IMR-90 (cell line): Measurements from ENCODE around the gene IRAK1. TPM values are rescaled to one million over a fixed set of nuclear protein-coding genes. Genes with fewer than 3 reads are reported as not detected.

Experiments used
- ATAC-seq: fragments of 200-7000 bp; cut with Tn5 transposase; 2 replicates; pipeline ENCODE4 v1.9.1; 2020; ENCODE audit warnings: low read depth, mild to moderate bottlenecking, moderate library complexity
- BruUV-seq: library from RNA; stranded (reverse); fragments of 400-500 nt; replicated peaks from 2 replicates; lab custom pipeline; 2021; lab: Mats Ljungman, UMichigan
- CTCF ChIA-PET: fragments of 300-600 bp; formaldehyde crosslinking; extraction: SDS; loops from one replicate; lab custom pipeline; 2021; ENCODE audit warnings: antibody characterized with exemption; lab: Yijun Ruan, JAX
- POLR2A ChIA-PET: fragments of 300-600 bp; sonication (Branson Sonifier 250); formaldehyde crosslinking; loops from one replicate; lab custom pipeline; 2022; ENCODE audit warnings: antibody characterized with exemption; ENCODE audit not compliant: unreplicated experiment; lab: Charles Lee
- DNase-seq: peaks from one replicate; pipeline ENCODE4 v3.0.0; 2013
- H2AFZ ChIP-seq: replicated peaks from 2 replicates; pipeline ENCODE3; 2013; ENCODE audit warnings: low read length, mild to moderate bottlenecking; ENCODE audit not compliant: poor library complexity
- H2AK5ac ChIP-seq: 2 replicates; pipeline ENCODE4 v1.6.1; 2013; ENCODE audit warnings: low read depth, low read length, inconsistent platforms
- H2AK9ac ChIP-seq: replicated peaks from 2 replicates; pipeline ENCODE3; 2013; ENCODE audit warnings: mild to moderate bottlenecking, low read depth, low read length, moderate library complexity; ENCODE audit not compliant: poor library complexity
- H2BK120ac ChIP-seq: 2 replicates; pipeline ENCODE4 v1.6.1; 2013; ENCODE audit warnings: low read depth, low read length, inconsistent platforms
- H2BK15ac ChIP-seq: 3 replicates; pipeline ENCODE4 v1.6.1; 2013; ENCODE audit warnings: low read depth, low read length, inconsistent platforms
- H2BK20ac ChIP-seq: 2 replicates; pipeline ENCODE4 v1.6.1; 2013; ENCODE audit warnings: low read depth, mild to moderate bottlenecking, inconsistent platforms, low read length, moderate library complexity
- H2BK5ac ChIP-seq: 2 replicates; pipeline ENCODE4 v1.6.1; 2013; ENCODE audit warnings: mild to moderate bottlenecking, low read depth, low read length, inconsistent platforms; ENCODE audit not compliant: poor library complexity, severe bottlenecking
- H3K14ac ChIP-seq: replicated peaks from 2 replicates; pipeline ENCODE4 v1.6.1; 2013; ENCODE audit warnings: low read depth, low read length, inconsistent platforms
- H3K18ac ChIP-seq: 2 replicates; pipeline ENCODE4 v1.6.1; 2013; ENCODE audit warnings: low read depth, low read length, control low read depth
- H3K23ac ChIP-seq: 2 replicates; pipeline ENCODE4 v1.6.1; 2013; ENCODE audit warnings: low read depth, low read length, inconsistent platforms
- H3K27ac ChIP-seq: 2 replicates; pipeline ENCODE4 v1.5.1; 2013; ENCODE audit warnings: mild to moderate bottlenecking, control low read depth, low read length; ENCODE audit not compliant: insufficient read depth
- H3K27me3 ChIP-seq: 2 replicates; pipeline ENCODE4 v1.6.1; 2013; ENCODE audit warnings: low read length; ENCODE audit not compliant: control insufficient read depth, insufficient read depth
- H3K36me3 ChIP-seq: 2 replicates; pipeline ENCODE4 v1.6.1; 2013; ENCODE audit warnings: low read length, mixed read lengths; ENCODE audit not compliant: control insufficient read depth, insufficient read depth
- H3K4ac ChIP-seq: 2 replicates; pipeline ENCODE4 v1.6.1; 2013; ENCODE audit warnings: low read depth, low read length, inconsistent platforms
- H3K4me1 ChIP-seq: 2 replicates; pipeline ENCODE4 v1.6.1; 2013; ENCODE audit warnings: low read length, mixed read lengths; ENCODE audit not compliant: control insufficient read depth, insufficient read depth
- H3K4me2 ChIP-seq: 2 replicates; pipeline ENCODE4 v1.6.1; 2013; ENCODE audit warnings: low read depth, mild to moderate bottlenecking, control low read depth, low read length, moderate library complexity
- H3K4me3 ChIP-seq: 2 replicates; pipeline ENCODE4 v1.5.1; 2013; ENCODE audit warnings: low read depth, mild to moderate bottlenecking, control low read depth, low read length, moderate library complexity; ENCODE audit not compliant: insufficient read depth
- H3K56ac ChIP-seq: 2 replicates; pipeline ENCODE4 v1.6.1; 2013; ENCODE audit warnings: low read length, inconsistent platforms; ENCODE audit not compliant: insufficient read depth; ENCODE audit errors: extremely low read depth
- H3K79me1 ChIP-seq, 2 experiments: 2 replicates each; pipeline ENCODE4 v1.6.1; 2013; ENCODE audit warnings: low read length in 2 of 2, inconsistent platforms in 1 of 2, low read depth in 1 of 2
- H3K9ac ChIP-seq: 2 replicates; pipeline ENCODE4 v1.6.1; 2013; ENCODE audit warnings: low read depth, low read length, control low read depth
- H3K9me1 ChIP-seq: 2 replicates; pipeline ENCODE4 v1.6.1; 2013; ENCODE audit warnings: low read length, inconsistent platforms; ENCODE audit not compliant: insufficient read depth
- H3K9me3 ChIP-seq: 2 replicates; pipeline ENCODE4 v1.6.1; 2013; ENCODE audit warnings: low read length; ENCODE audit not compliant: control insufficient read depth, insufficient read depth
- H4K20me1 ChIP-seq: 2 replicates; pipeline ENCODE4 v1.6.1; 2013; ENCODE audit warnings: low read length, inconsistent platforms; ENCODE audit not compliant: insufficient read depth
- H4K5ac ChIP-seq: 2 replicates; pipeline ENCODE4 v1.6.1; 2013; ENCODE audit warnings: mild to moderate bottlenecking, low read depth, low read length, control low read depth
- H4K8ac ChIP-seq, 2 experiments: 2 replicates each; pipeline ENCODE4 v1.6.1; 2013; ENCODE audit warnings: low read depth in 2 of 2, low read length in 2 of 2, control low read depth in 1 of 2, inconsistent platforms in 1 of 2
- H4K91ac ChIP-seq: 2 replicates; pipeline ENCODE4 v1.6.1; 2013; ENCODE audit warnings: low read depth, low read length, inconsistent platforms; ENCODE audit not compliant: insufficient read depth
- CEBPB ChIP-seq: IDR thresholded peaks from 2 replicates; pipeline ENCODE4 v1.6.1; 2012; ENCODE audit warnings: low read depth, low read length, improper control_type of control experiment
- FOS ChIP-seq: fragments of 150-350 bp; IDR thresholded peaks from 2 replicates; pipeline ENCODE4 v1.6.1; 2016; ENCODE audit warnings: low read depth, low read length
- WGBS, 2 experiments: methylation state at CpG; one replicate each; pipeline versions ENCODE4 v1.1.5 to v1.1.7; 2013; ENCODE audit warnings: missing lambda C conversion rate in 2 of 2; ENCODE audit not compliant: insufficient read length in 1 of 2; ENCODE audit errors: extremely low coverage in 2 of 2; 5-methylcytosine and 5-hydroxymethylcytosine counted together
- dilution Hi-C: fragments of 300-500 bp; cut with HindIII; formaldehyde crosslinking; loops from one replicate; pipeline ENCODE4 v1.14.3; 2018; ENCODE audit warnings: low sequenced_read_pairs; ENCODE audit not compliant: unreplicated experiment
- in situ Hi-C: fragments of 300-500 bp; cut with MboI; formaldehyde crosslinking; loops from 3 replicates; pipeline ENCODE4 v1.14.3; 2019; ENCODE audit warnings: low sequenced_read_pairs, inconsistent platforms, mixed read lengths
- intact Hi-C: fragments of 100-400 bp; cut with micrococcal nuclease; formaldehyde crosslinking; loops from 2 replicates; pipeline ENCODE4 v1.10.0; 2022
- polyA plus RNA-seq, 3 experiments: library from polyadenylated mRNA; depleted of rRNA; stranded (reverse); fragments of >200 nt; gene quantifications; 2 replicates each; pipeline ENCODE4 v1.2.3, GENCODE V29; 2012; ENCODE audit warnings: low replicate concordance in 1 of 3
- total RNA-seq: library from RNA; depleted of rRNA; stranded (reverse); fragments of >200 nt; gene quantifications from 2 replicates; pipeline ENCODE4 v1.2.3, GENCODE V29; 2012

Gene IRAK1
- total and polyA plus RNA-seq, 2 of the 4 experiments (the other 2 are of a cell fraction): 33.3 to 50.2 TPM

GRCh38 chrX:154010330-154011087 is 9.2 kb downstream of the IRAK1 start:
- H3K79me1 ChIP-seq: no peaks in the 10 kb centered on the region; a peak in 1 of 4 replicates
- BruUV-seq: no TSS peak
- ChIA-PET CTCF (no interaction called here), POLR2A (no interaction called here)
- H4K8ac ChIP-seq: no peak overlapping the region
- no peak overlapping the region for H2BK15ac ChIP-seq
- H4K5ac ChIP-seq: no peak overlapping the region
- H3K27ac ChIP-seq: no peak overlapping the region
- TF ChIP-seq FOS (no peak), CEBPB (peak; percentile 38; the same call in 1 of the 2 replicates)
- WGBS, 2 experiments: 83% methylated on average over 12 of the region's 18 CpGs; no CpG with 5 or more reads in 1 of the 2 experiments
- in situ Hi-C loops (no loop called here), intact Hi-C loops (no loop called here), dilution Hi-C loops (no loop called here)
- H2AK9ac ChIP-seq: no peak overlapping the region
- H3K56ac ChIP-seq: no peak overlapping the region
- H2BK5ac ChIP-seq: no peak overlapping the region
- no peaks in the 10 kb centered on the region for H3K27me3 ChIP-seq
- H2BK120ac ChIP-seq: no peak overlapping the region
- peaks cover 7% of the 10 kb centered on the region for H3K36me3 ChIP-seq
- no peak overlapping the region for H2AK5ac ChIP-seq
- no peak overlapping the region for H3K14ac ChIP-seq
- no peaks in the 10 kb centered on the region for H3K4me1 ChIP-seq
- ATAC-seq (no peak), DNase-seq (no peak)
- no peak overlapping the region for H3K4ac ChIP-seq
- no peaks in the 10 kb centered on the region for H4K20me1 ChIP-seq
- H3K9ac ChIP-seq: no peak overlapping the region
- H2AFZ ChIP-seq: no peak overlapping the region
- H2BK20ac ChIP-seq: no peak overlapping the region
- no peak overlapping the region for H3K4me2 ChIP-seq
- no peaks in the 10 kb centered on the region for H3K9me1 ChIP-seq
- H4K91ac ChIP-seq: no peak overlapping the region
- H3K18ac ChIP-seq: no peak overlapping the region
- no peak overlapping the region for H3K4me3 ChIP-seq
- no peak overlapping the region for H3K23ac ChIP-seq
- H3K9me3 ChIP-seq: no peaks in the 10 kb centered on the region
